Measurements from ENCODE around the gene ASXL2. TPM values are rescaled to one million over a fixed set of nuclear protein-coding genes. Genes with fewer than 3 reads are reported as not detected.

ASXL2 gene
- total RNA-seq, 1 donor from 2014 or later: 38.4 TPM

GRCh38 chr2:25842155-25842554 lies 36.1 kb downstream of the ASXL2 start:
- H3K9me3 Mint-ChIP-seq: peaks cover 1% of the 10 kb centered on the region
- TF ChIP-seq, protein P1, sequence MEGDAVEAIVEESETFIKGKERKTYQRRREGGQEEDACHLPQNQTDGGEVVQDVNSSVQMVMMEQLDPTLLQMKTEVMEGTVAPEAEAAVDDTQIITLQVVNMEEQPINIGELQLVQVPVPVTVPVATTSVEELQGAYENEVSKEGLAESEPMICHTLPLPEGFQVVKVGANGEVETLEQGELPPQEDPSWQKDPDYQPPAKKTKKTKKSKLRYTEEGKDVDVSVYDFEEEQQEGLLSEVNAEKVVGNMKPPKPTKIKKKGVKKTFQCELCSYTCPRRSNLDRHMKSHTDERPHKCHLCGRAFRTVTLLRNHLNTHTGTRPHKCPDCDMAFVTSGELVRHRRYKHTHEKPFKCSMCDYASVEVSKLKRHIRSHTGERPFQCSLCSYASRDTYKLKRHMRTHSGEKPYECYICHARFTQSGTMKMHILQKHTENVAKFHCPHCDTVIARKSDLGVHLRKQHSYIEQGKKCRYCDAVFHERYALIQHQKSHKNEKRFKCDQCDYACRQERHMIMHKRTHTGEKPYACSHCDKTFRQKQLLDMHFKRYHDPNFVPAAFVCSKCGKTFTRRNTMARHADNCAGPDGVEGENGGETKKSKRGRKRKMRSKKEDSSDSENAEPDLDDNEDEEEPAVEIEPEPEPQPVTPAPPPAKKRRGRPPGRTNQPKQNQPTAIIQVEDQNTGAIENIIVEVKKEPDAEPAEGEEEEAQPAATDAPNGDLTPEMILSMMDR (IDR thresholded peaks at IDR 0.05): no peak
- ChIA-PET CTCF (interaction anchor here (1.0 kb wide), 1 partner anchor 12 kb away, joined by 3 read pairs; no protein-coding TSS in a partner anchor), POLR2A (no interaction called here)
- no peak overlapping the region for H3K4me3 Mint-ChIP-seq
- no peak overlapping the region for H3K27ac Mint-ChIP-seq
- ATAC-seq (ENCODE audit: low read depth) (no peak), DNase-seq (no peak)
- H3K27me3 Mint-ChIP-seq: no peaks in the 10 kb centered on the region
- intact Hi-C loops (cut with micrococcal nuclease): no loop called here
- H3K4me1 Mint-ChIP-seq: no peaks in the 10 kb centered on the region
- H3K36me3 Mint-ChIP-seq (ENCODE audit: low read depth): peaks cover 35% of the 10 kb centered on the region

- ChIA-PET CTCF (interaction anchor here (1.5 kb wide), 1 partner anchor 13 kb away, joined by 3 read pairs; no protein-coding TSS in a partner anchor), POLR2A (no interaction called here)
- TF ChIP-seq, protein P1 (IDR thresholded peaks at IDR 0.05): no peak
- H3K4me3 Mint-ChIP-seq: no peak overlapping the region
- no peak for DNase-seq
- intact Hi-C loops (cut with micrococcal nuclease): no loop called here
- H3K4me1 Mint-ChIP-seq: no peaks in the 10 kb centered on the region
- ATAC-seq (ENCODE audit: low read depth): no peak
- no peak overlapping the region for H3K27ac Mint-ChIP-seq
- peaks cover 32% of the 10 kb centered on the region for H3K36me3 Mint-ChIP-seq (ENCODE audit: low read depth)
- no peaks in the 10 kb centered on the region for H3K27me3 Mint-ChIP-seq
- H3K9me3 Mint-ChIP-seq: no peaks in the 10 kb centered on the region
Measured at GRCh38 chr2:25838152-25838756, 40.0 kb downstream of the ASXL2 start.

- DNase-seq (no peak), ATAC-seq (ENCODE audit: low read depth) (no peak)
- ChIA-PET POLR2A (no interaction called here), CTCF (interaction anchor here (1.0 kb wide), 1 partner anchor 16 kb away, joined by 4 read pairs; no protein-coding TSS in a partner anchor)
- intact Hi-C loops (cut with micrococcal nuclease): no loop called here
- Mint-ChIP-seq H3K4me3 (no peak overlapping the region), H3K36me3 (ENCODE audit: low read depth) (peaks cover 44% of the 10 kb centered on the region), H3K27me3 (no peaks in the 10 kb centered on the region), H3K9me3 (peaks cover 8% of the 10 kb centered on the region), H3K4me1 (peaks cover 2% of the 10 kb centered on the region), H3K27ac (no peak overlapping the region)
- TF ChIP-seq, protein P1 (IDR thresholded peaks at IDR 0.05): no peak
Measured at GRCh38 chr2:25835906-25836305, 42.4 kb downstream of the ASXL2 start.

DNA sequence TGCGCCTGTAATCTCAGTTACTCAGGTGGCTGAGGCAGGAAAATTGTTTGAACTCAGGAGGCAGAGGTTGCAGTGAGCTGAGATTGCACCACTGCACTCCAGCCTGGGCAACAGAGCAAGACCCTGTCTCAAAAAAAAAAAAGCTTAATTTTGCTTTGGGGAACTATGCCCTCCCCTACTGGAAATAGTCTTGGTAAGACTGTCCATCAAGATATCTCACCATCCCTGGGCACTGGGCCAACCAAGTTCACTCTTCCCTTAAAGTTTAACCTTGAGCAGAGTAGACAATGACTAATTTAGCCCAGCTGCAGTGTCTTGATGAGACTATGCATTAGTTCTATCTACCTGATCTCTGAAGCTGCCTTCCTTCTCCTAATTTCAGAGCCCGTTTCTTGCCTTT lies 44.7 kb downstream of the ASXL2 start:
- H3K36me3 Mint-ChIP-seq (ENCODE audit: low read depth): peaks cover 52% of the 10 kb centered on the region
- peaks cover 2% of the 10 kb centered on the region for H3K4me1 Mint-ChIP-seq
- no peak for ATAC-seq (ENCODE audit: low read depth)
- ChIA-PET POLR2A (no interaction called here), CTCF (no interaction called here)
- DNase-seq: no peak
- intact Hi-C loops (cut with micrococcal nuclease): no loop called here
- H3K27ac Mint-ChIP-seq: no peak overlapping the region
- H3K4me3 Mint-ChIP-seq: no peak overlapping the region
- TF ChIP-seq, protein P1 (IDR thresholded peaks at IDR 0.05): no peak
- H3K27me3 Mint-ChIP-seq: no peaks in the 10 kb centered on the region
- H3K9me3 Mint-ChIP-seq: peaks cover 8% of the 10 kb centered on the region

DNA sequence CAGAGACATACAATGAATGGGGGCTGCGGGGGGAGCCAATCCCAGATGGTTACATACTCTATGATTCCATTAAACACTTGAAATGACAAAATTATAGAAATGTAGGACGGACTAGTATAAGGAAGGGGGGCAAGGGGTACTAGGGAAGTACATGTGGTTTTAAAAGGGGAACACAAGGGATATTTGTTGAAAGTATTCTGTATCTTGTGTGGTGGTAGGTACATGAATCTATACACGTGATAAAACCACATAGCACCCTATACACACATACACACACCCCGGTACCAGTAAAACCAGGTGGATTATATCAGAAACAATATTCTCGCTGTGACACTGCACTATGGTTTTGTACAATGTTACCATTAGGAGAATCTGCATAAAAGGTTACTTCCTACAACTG lies 45.4 kb downstream of the ASXL2 start:
- TF ChIP-seq, protein P1 (IDR thresholded peaks at IDR 0.05): no peak
- Mint-ChIP-seq H3K4me1 (peaks cover 2% of the 10 kb centered on the region), H3K27me3 (no peaks in the 10 kb centered on the region), H3K36me3 (ENCODE audit: low read depth) (peaks cover 52% of the 10 kb centered on the region), H3K4me3 (no peak overlapping the region), H3K27ac (no peak overlapping the region), H3K9me3 (peaks cover 8% of the 10 kb centered on the region)
- intact Hi-C loops (cut with micrococcal nuclease): no loop called here
- DNase-seq (no peak), ATAC-seq (ENCODE audit: low read depth) (no peak)
- POLR2A ChIA-PET: no interaction called here
- CTCF ChIA-PET: no interaction called here

Measured in activated B cell treated with CpG ODN at 0.5 μM for 24 hours (primary cell).